ENCODE measurements around the gene SPEF2.
A peak's percentile ranks its signal among the peaks of the same experiment; 100 is the strongest.

SPEF2 gene

GRCh38 chr5:35789732-35790456, 172.2 kb downstream of the SPEF2 start:
- DNase-seq = no peak

GRCh38 chr5:35790457-35790822, 172.8 kb downstream of the SPEF2 start:
- no peak for DNase-seq

GRCh38 chr5:35794328-35794619, 176.6 kb downstream of the SPEF2 start:
- no peak for DNase-seq

GRCh38 chr5:35794684-35795375, 177.2 kb downstream of the SPEF2 start:
- DNase-seq = no peak

GRCh38 chr5:35799181-35799580, 181.5 kb downstream of the SPEF2 start:
- DNase-seq = no peak

GRCh38 chr5:35799753-35800152, 182.1 kb downstream of the SPEF2 start:
- no peak for DNase-seq

- peak; percentile 76 to 94 for DNase-seq
These were observed 185.6 kb downstream of the SPEF2 start for GRCh38 chr5:35803191-35803651.

- DNase-seq = no peak
These were observed 186.6 kb downstream of the SPEF2 start for GRCh38 chr5:35804201-35804653.

GRCh38 chr5:35804841-35805240, 187.2 kb downstream of the SPEF2 start:
- DNase-seq = no peak

GRCh38 chr5:35810601-35811000, 192.9 kb downstream of the SPEF2 start:
- DNase-seq = no peak

- DNase-seq = no peak
These were observed 193.6 kb downstream of the SPEF2 start for GRCh38 chr5:35811108-35811741.

- no peak for DNase-seq
These were observed 195.9 kb downstream of the SPEF2 start for GRCh38 chr5:35813521-35813920.

- peak; percentile 49 to 51 for DNase-seq
These were observed 197.7 kb downstream of the SPEF2 start for GRCh38 chr5:35815089-35815936.

- no peak for DNase-seq
These were observed 199.3 kb downstream of the SPEF2 start for GRCh38 chr5:35816881-35817521.

- DNase-seq = no peak
These were observed 201.4 kb downstream of the SPEF2 start for GRCh38 chr5:35819026-35819425.

GRCh38 chr5:35819668-35820067, 202.0 kb downstream of the SPEF2 start:
- DNase-seq = no peak

GRCh38 chr5:35820735-35821134, 203.1 kb downstream of the SPEF2 start:
- DNase-seq = no peak

GRCh38 chr5:35821513-35821912, 203.8 kb downstream of the SPEF2 start:
- no peak for DNase-seq

GRCh38 chr5:35822511-35822910, 204.8 kb downstream of the SPEF2 start:
- DNase-seq = no peak

- no peak for DNase-seq
These were observed 205.9 kb downstream of the SPEF2 start for GRCh38 chr5:35823347-35824098.

- DNase-seq = no peak
These were observed 208.4 kb downstream of the SPEF2 start for GRCh38 chr5:35826056-35826455.

- DNase-seq = no peak
These were observed 208.9 kb downstream of the SPEF2 start for GRCh38 chr5:35826554-35826953.
